Peyer's patch (tissue), 4 donors: ENCODE data around the gene MYL10.

Source experiments
- POLR2A ChIP-seq, 2 donors: fragments of 450-650 bp; IDR thresholded peaks; one replicate each; pipeline ENCODE4 v1.5.1; 2017; ENCODE audit warnings: antibody characterized with exemption in 2 of 2, mild to moderate bottlenecking in 2 of 2, moderate library complexity in 2 of 2
- TF ChIP-seq, protein P1 (sequence below), 6 experiments: fragments of 450-650 bp in 4 of 6; fragments of 200-600 bp in 2 of 6; sonication (generic) in 1 of 6; IDR thresholded peaks; one replicate each; pipeline ENCODE4 v1.5.1; 2017 to 2019; ENCODE audit warnings: antibody characterized with exemption in 6 of 6, mild to moderate bottlenecking in 3 of 6, moderate library complexity in 1 of 6

GRCh38 chr7:101614098-101614938 is 14.8 kb downstream of the MYL10 start:
- no peak for TF ChIP-seq POLR2A (IDR thresholded peaks at IDR 0.05)
- TF ChIP-seq, protein P1, sequence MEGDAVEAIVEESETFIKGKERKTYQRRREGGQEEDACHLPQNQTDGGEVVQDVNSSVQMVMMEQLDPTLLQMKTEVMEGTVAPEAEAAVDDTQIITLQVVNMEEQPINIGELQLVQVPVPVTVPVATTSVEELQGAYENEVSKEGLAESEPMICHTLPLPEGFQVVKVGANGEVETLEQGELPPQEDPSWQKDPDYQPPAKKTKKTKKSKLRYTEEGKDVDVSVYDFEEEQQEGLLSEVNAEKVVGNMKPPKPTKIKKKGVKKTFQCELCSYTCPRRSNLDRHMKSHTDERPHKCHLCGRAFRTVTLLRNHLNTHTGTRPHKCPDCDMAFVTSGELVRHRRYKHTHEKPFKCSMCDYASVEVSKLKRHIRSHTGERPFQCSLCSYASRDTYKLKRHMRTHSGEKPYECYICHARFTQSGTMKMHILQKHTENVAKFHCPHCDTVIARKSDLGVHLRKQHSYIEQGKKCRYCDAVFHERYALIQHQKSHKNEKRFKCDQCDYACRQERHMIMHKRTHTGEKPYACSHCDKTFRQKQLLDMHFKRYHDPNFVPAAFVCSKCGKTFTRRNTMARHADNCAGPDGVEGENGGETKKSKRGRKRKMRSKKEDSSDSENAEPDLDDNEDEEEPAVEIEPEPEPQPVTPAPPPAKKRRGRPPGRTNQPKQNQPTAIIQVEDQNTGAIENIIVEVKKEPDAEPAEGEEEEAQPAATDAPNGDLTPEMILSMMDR (IDR thresholded peaks at IDR 0.05) = no peak
